ENCODE measurements around the gene RBM24.

Gene RBM24

GRCh38 chr6:17341891-17342290 is 60.7 kb downstream of the RBM24 start:
- DNase-seq (ENCODE audit: low spot score): no peak

GRCh38 chr6:17343215-17343614 is 62.1 kb downstream of the RBM24 start:
- DNase-seq (ENCODE audit: low spot score): no peak
